Fibroblast of lung (primary cell): ENCODE data around the gene RYR2. TPM values are rescaled to one million over a fixed set of nuclear protein-coding genes. Genes with fewer than 3 reads are reported as not detected.

Source experiments
- DNase-seq, 2 donors: peaks; one replicate each; pipeline versions ENCODE4 v3.0.0 to v3.0.0-alpha.2; 2010; ENCODE audit warnings: low read depth in 2 of 2
- H2AFZ ChIP-seq: 2 replicates; pipeline ENCODE4 v1.5.1; 2012; ENCODE audit warnings: low read length, control low read depth, inconsistent platforms
- H3K27ac ChIP-seq: 2 replicates; pipeline ENCODE4 v1.5.1; 2011; ENCODE audit warnings: low read length, control low read depth; ENCODE audit not compliant: insufficient read depth
- H3K27me3 ChIP-seq: 2 replicates; pipeline ENCODE4 v1.5.1; 2011; ENCODE audit warnings: mild to moderate bottlenecking, low read length; ENCODE audit not compliant: control insufficient read depth, insufficient read depth
- H3K36me3 ChIP-seq: 2 replicates; pipeline ENCODE4 v1.5.1; 2011; ENCODE audit warnings: low read length; ENCODE audit not compliant: control insufficient read depth, insufficient read depth
- H3K4me1 ChIP-seq: 2 replicates; pipeline ENCODE4 v1.5.1; 2011; ENCODE audit warnings: low read length; ENCODE audit not compliant: control insufficient read depth, insufficient read depth; ENCODE audit errors: extremely low read depth
- H3K4me2 ChIP-seq: 2 replicates; pipeline ENCODE4 v1.5.1; 2011; ENCODE audit warnings: low read length, control low read depth; ENCODE audit not compliant: insufficient read depth; ENCODE audit errors: extremely low read depth
- H3K4me3 ChIP-seq, 4 experiments: fragments of 200-600 bp in 1 of 4; sonication (generic) in 1 of 4; replicated peaks in 1 of 4; 2 replicates each; pipeline ENCODE4 v1.5.1; 2011 to 2016; ENCODE audit warnings: low read length in 4 of 4, low read depth in 3 of 4, mild to moderate bottlenecking in 3 of 4, control low read depth in 2 of 4, inconsistent platforms in 1 of 4, mixed read lengths in 1 of 4; ENCODE audit not compliant: insufficient read depth in 1 of 4; ENCODE audit errors: control extremely low read depth in 1 of 4
- H3K79me2 ChIP-seq: 2 replicates; pipeline ENCODE4 v1.5.1; 2012; ENCODE audit warnings: mild to moderate bottlenecking, low read length, inconsistent platforms; ENCODE audit not compliant: control insufficient read depth, insufficient read depth
- H3K9ac ChIP-seq: 2 replicates; pipeline ENCODE4 v1.5.1; 2011; ENCODE audit warnings: mild to moderate bottlenecking, low read length, control low read depth; ENCODE audit not compliant: insufficient read depth
- H3K9me3 ChIP-seq: 2 replicates; pipeline ENCODE4 v1.5.1; 2012; ENCODE audit warnings: low read depth, low read length; ENCODE audit not compliant: control insufficient read depth, insufficient read depth
- H4K20me1 ChIP-seq: 2 replicates; pipeline ENCODE4 v1.5.1; 2011; ENCODE audit warnings: low read length; ENCODE audit not compliant: control insufficient read depth, insufficient read depth; ENCODE audit errors: extremely low read depth
- CTCF ChIP-seq, 2 donors: IDR thresholded peaks in 1 of 2; conservative IDR thresholded peaks in 1 of 2; 1 replicate in 1 of 2; 2 replicates in 1 of 2; pipeline ENCODE4 v1.5.1; 2011 to 2012; ENCODE audit warnings: low read length in 2 of 2, control low read depth in 1 of 2, inconsistent platforms in 1 of 2, low read depth in 1 of 2, mild to moderate bottlenecking in 1 of 2
- EZH2 ChIP-seq: IDR thresholded peaks from 2 replicates; pipeline ENCODE4 v1.5.1; 2012; ENCODE audit warnings: low read length, control low read depth, mild to moderate bottlenecking; ENCODE audit errors: missing control alignments
- polyA plus RNA-seq, 2 donors: library from polyadenylated mRNA; depleted of rRNA in 1 of 2; stranded (reverse) in 1 of 2; unstranded in 1 of 2; fragments of >200 nt; gene quantifications; 2 replicates each; pipeline ENCODE4 v1.2.1, GENCODE V29; 2011 to 2012; ENCODE audit warnings: missing spikeins in 1 of 2
- total RNA-seq: library from RNA; depleted of rRNA; stranded (reverse); fragments of >200 nt; gene quantifications from 2 replicates; pipeline ENCODE4 v1.2.1, GENCODE V29; 2014

Gene RYR2
- total and polyA plus RNA-seq, 2 donors (not counting 1 experiment from before 2014, with no cell fraction given), result 0.06 to 0.17 TPM

- Histone ChIP-seq H3K4me2 (no peak overlapping the region), H3K79me2 (no peaks in the 10 kb centered on the region), H3K4me3 (no peak overlapping the region), H3K4me1 (no peaks in the 10 kb centered on the region), H3K9ac (no peak overlapping the region), H3K27me3 (no peaks in the 10 kb centered on the region), H2AFZ (no peak overlapping the region), H3K9me3 (no peaks in the 10 kb centered on the region), H3K27ac (no peak overlapping the region), H4K20me1 (no peaks in the 10 kb centered on the region), H3K36me3 (no peaks in the 10 kb centered on the region)
- no peak for TF ChIP-seq CTCF (conservative IDR thresholded peaks at IDR 0.05 in 1 of 2, IDR thresholded peaks at IDR 0.05 in 1 of 2; ENCODE audit: low read depth in 1 of 2, low read length in 2 of 2)
- TF ChIP-seq EZH2, result no peak
- peak in 1 of 2 donors; percentile 2 for DNase-seq
Measured at GRCh38 chr1:237011432-237011831, 30.6 kb upstream of the RYR2 start.

- no peaks in the 10 kb centered on the region for H3K36me3 ChIP-seq
- H3K4me3 ChIP-seq, result no peak overlapping the region
- H3K9ac ChIP-seq, result no peak overlapping the region
- no peak for DNase-seq
- TF ChIP-seq EZH2 (no peak), CTCF (conservative IDR thresholded peaks at IDR 0.05 in 1 of 2, IDR thresholded peaks at IDR 0.05 in 1 of 2; ENCODE audit: low read depth in 1 of 2, low read length in 2 of 2) (no peak)
- no peaks in the 10 kb centered on the region for H3K79me2 ChIP-seq
- H2AFZ ChIP-seq, result no peak overlapping the region
- H3K27me3 ChIP-seq, result no peaks in the 10 kb centered on the region
- no peaks in the 10 kb centered on the region for H4K20me1 ChIP-seq
- H3K27ac ChIP-seq, result no peak overlapping the region
- no peaks in the 10 kb centered on the region for H3K4me1 ChIP-seq
- H3K4me2 ChIP-seq, result no peak overlapping the region
- H3K9me3 ChIP-seq, result no peaks in the 10 kb centered on the region
Measured at GRCh38 chr1:237012361-237012760, 29.6 kb upstream of the RYR2 start.

GRCh38 chr1:237012788-237013383, 29.1 kb upstream of the RYR2 start:
- no peaks in the 10 kb centered on the region for H3K27me3 ChIP-seq
- no peak for TF ChIP-seq EZH2
- H3K36me3 ChIP-seq, result no peaks in the 10 kb centered on the region
- no peaks in the 10 kb centered on the region for H4K20me1 ChIP-seq
- H3K9ac ChIP-seq, result no peak overlapping the region
- H3K79me2 ChIP-seq, result no peaks in the 10 kb centered on the region
- H3K4me1 ChIP-seq, result no peaks in the 10 kb centered on the region
- H3K4me2 ChIP-seq, result no peak overlapping the region
- peak; percentile 27 to 68 for DNase-seq
- peak overlapping the region in 1 of 4 experiments; percentile 3 for H3K4me3 ChIP-seq
- no peaks in the 10 kb centered on the region for H3K9me3 ChIP-seq
- H2AFZ ChIP-seq, result no peak overlapping the region
- H3K27ac ChIP-seq, result no peak overlapping the region
